Measurements from ENCODE around the gene SHLD2.

The SHLD2 gene

DNA sequence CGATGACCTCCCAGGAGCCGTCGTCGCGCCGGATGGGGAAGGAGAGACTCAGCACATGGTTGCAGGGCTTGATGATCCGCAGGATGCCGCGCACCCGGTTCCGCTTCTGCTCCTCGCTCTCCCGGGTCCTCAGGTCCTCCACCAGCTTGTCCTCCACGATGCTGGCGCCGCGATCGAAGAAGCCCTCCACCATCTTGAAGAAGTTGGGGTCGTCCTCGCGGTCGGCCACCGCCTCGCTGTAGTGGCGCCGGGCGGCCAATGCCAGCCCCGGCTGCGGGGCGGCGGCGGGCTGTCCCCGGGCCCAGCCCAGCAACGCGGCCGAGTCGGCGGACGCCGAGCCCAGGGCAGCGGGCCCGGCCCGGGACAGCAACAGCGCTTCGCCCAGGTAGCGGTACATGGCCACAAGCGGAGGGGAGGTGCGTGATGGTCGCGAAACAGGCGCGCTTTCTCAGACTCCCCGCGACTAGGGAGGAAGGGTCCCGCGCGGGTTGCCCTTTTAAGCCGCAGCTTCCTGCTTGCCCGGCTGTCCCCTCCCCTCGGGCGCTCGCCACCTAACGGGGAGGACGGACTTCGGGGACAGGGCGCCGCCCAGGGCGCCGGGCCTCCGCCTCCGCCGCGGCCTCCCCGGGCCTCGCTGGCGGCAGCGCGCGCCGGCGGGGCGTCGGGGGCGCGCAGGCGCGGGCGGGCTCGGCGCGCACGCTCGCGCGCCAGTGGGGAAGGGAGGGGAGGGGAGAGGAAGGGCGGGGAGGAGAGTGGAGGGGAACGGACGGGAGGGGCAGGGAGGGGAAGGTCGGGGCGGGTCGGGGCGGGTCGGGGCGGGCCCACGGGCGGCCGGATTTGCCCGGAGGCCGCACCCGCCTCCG is at the start of gene SHLD2, which contains the start of gene GLUD1:
Gene SHLD2 (plus strand): TSS at position 834 of the 863 bp plus-strand sequence. CDS start 56,149 bp downstream, outside the sequence.
Gene GLUD1 (minus strand): TSS at position 471 of the 863 bp plus-strand sequence. CDS start 74 bp downstream, at position 397.
- peak; percentile 84 for DNase-seq (ENCODE audit: extremely low read depth, low read depth)
- TF ChIP-seq, protein P1, sequence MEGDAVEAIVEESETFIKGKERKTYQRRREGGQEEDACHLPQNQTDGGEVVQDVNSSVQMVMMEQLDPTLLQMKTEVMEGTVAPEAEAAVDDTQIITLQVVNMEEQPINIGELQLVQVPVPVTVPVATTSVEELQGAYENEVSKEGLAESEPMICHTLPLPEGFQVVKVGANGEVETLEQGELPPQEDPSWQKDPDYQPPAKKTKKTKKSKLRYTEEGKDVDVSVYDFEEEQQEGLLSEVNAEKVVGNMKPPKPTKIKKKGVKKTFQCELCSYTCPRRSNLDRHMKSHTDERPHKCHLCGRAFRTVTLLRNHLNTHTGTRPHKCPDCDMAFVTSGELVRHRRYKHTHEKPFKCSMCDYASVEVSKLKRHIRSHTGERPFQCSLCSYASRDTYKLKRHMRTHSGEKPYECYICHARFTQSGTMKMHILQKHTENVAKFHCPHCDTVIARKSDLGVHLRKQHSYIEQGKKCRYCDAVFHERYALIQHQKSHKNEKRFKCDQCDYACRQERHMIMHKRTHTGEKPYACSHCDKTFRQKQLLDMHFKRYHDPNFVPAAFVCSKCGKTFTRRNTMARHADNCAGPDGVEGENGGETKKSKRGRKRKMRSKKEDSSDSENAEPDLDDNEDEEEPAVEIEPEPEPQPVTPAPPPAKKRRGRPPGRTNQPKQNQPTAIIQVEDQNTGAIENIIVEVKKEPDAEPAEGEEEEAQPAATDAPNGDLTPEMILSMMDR (IDR thresholded peaks at IDR 0.05; ENCODE audit: low read depth, low read length) = no peak

GRCh38 chr10:87045434-87045938 is 49.5 kb upstream of the SHLD2 start:
- TF ChIP-seq, protein P1 (IDR thresholded peaks at IDR 0.05; ENCODE audit: low read depth, low read length) = no peak
- DNase-seq (ENCODE audit: extremely low read depth, low read depth) = no peak

DNA sequence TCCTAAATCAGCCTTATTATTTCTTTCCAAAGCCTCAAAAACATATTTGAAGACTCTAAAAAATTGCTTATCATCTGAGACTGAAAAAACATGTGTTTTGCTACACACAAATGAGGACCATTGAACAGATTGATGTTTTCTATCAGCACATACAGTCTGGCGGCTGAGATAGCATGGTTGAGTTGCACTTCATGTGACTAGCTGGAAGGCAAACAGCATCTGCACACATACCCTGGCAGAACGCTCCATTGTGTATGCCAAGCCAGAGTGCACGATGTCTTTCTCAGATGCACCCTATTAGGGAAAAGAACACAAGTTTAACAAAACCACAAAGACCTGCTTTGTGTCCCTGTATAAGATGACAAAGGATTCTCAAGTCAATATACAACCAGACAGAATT is 41.9 kb upstream of the SHLD2 start:
- no peak for DNase-seq (ENCODE audit: extremely low read depth, low read depth)
- TF ChIP-seq, protein P1 (IDR thresholded peaks at IDR 0.05; ENCODE audit: low read depth, low read length) = no peak

DNA sequence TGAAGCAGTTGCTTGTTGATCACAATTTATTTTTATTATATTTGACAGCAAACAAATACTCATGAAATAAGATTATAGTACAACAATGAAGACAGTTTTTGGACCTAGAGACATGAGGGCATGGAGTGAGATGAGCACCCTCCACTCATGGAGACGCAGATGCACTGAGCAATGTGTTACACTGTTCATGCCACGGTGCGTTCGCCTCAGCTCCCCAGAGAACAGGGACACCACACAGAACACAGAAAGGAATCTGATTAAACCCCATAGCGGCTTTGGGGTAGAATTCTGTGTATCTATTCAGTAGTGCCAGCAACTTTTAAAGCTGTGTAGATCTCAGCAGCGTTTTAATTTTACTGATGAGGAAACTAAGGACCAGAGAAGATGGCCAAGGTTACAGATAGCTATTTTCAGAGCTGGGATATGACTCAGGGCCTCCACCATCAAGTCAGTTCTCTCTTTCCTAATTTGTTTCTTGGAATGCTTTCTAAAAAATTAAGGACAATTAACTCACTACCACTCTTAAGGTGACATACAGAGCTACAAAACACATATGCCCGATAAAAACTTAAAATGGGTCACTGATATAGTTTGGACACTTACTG is 41.3 kb upstream of the SHLD2 start:
- no peak for DNase-seq (ENCODE audit: extremely low read depth, low read depth)
- TF ChIP-seq, protein P1 (IDR thresholded peaks at IDR 0.05; ENCODE audit: low read depth, low read length) = no peak

DNA sequence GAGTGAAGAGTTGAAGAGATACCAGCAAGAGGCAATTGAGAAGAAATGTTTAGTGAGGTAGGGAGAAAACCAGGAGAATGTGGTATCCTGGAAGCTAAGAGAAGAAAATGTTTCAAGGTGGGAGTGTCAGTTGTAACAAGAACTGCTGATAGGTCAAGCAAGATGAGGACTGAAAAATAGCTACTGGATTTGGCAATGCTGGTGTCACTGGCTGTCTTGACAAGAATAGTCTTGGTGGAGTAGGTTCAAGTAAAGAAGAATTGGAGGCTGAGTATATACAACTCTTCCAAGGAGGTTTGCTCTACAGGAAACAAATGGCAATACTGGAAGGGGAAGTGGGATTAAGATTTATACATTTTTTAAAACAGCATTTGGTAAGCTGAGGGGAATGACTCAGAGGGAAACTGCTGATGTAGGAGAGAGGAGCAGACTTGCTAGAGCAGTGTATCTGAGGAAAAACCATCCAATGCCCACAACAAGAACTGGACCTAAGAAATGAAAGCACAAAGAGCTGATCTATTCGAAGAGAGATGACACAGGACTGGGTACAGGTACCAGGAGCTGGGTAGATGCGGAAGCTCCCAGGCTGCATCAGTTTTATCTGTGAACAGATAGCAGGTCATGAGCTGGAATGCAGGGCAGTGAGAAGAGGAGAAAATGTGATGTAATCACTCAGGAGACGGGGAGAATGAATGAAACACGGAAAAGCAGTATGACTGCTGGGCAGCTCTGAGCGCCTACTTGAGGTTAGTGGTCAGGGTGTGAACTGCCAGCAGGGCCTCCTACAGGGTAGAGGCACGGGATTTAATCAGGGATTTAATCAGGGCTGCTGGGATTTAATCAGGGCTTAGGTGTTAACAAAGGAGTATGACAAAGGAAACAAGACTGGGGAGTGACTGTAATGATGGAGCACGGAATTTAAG is 40.4 kb upstream of the SHLD2 start:
- peak; percentile 7 for DNase-seq (ENCODE audit: extremely low read depth, low read depth)
- TF ChIP-seq, protein P1 (IDR thresholded peaks at IDR 0.05; ENCODE audit: low read depth, low read length) = peak; percentile 27

- TF ChIP-seq, protein P1 (IDR thresholded peaks at IDR 0.05; ENCODE audit: low read depth, low read length) = no peak
- DNase-seq (ENCODE audit: extremely low read depth, low read depth) = no peak
Observed at GRCh38 chr10:87058171-87058570, 36.8 kb upstream of the SHLD2 start.

Measured in AG09319 (cell line).